GM13976 (cell line): Measurements from ENCODE around the gene CBY3.

Experiments used
- DNase-seq: peaks from one replicate; pipeline ENCODE4 v3.0.0; 2012; ENCODE audit warnings: low spot score
- CTCF ChIP-seq: IDR thresholded peaks from 2 replicates; pipeline ENCODE4 v1.5.1; 2012; ENCODE audit warnings: borderline replicate concordance, mild to moderate bottlenecking; ENCODE audit not compliant: insufficient read depth; ENCODE audit errors: extremely low read depth, missing control alignments, control extremely low read depth
- in situ Hi-C: fragments of 300-500 bp; cut with MboI; formaldehyde crosslinking; loops from one replicate; pipeline ENCODE4 v1.12.0; 2022; ENCODE audit warnings: low sequenced_read_pairs, mixed read lengths, inconsistent platforms; ENCODE audit not compliant: unreplicated experiment

Gene CBY3

GRCh38 chr5:179680780-179681401 is at the start of gene CBY3:
CBY3 (minus strand) TSS chr5:179681034; CDS start chr5:179680918, 116 bp downstream.
- in situ Hi-C loops = no loop called here
- DNase-seq = no peak
- no peak for TF ChIP-seq CTCF

- in situ Hi-C loops = no loop called here
- TF ChIP-seq CTCF = no peak
- no peak for DNase-seq
These were observed 49.5 kb upstream of the CBY3 start for GRCh38 chr5:179730356-179730755.

GRCh38 chr5:179729727-179730126 is 48.9 kb upstream of the CBY3 start:
- no peak for TF ChIP-seq CTCF

GRCh38 chr5:179729303-179729702 is 48.5 kb upstream of the CBY3 start:
- TF ChIP-seq CTCF = no peak
- in situ Hi-C loops = no loop called here
- no peak for DNase-seq

More at GRCh38 chr5:179729727-179730126, 48.9 kb upstream of the CBY3 start:
- in situ Hi-C loops = no loop called here
- no peak for DNase-seq

- no peak for TF ChIP-seq CTCF
- DNase-seq = no peak
- in situ Hi-C loops = no loop called here
These were observed 46.3 kb upstream of the CBY3 start for GRCh38 chr5:179727106-179727505.

- in situ Hi-C loops = no loop called here
- TF ChIP-seq CTCF = no peak
These were observed 43.3 kb upstream of the CBY3 start for GRCh38 chr5:179724163-179724562.

More at GRCh38 chr5:179724163-179724562, 43.3 kb upstream of the CBY3 start:
- DNase-seq = no peak
